Caco-2 (cell line): ENCODE results near the gene PSMB3. TPM values are rescaled to one million over a fixed set of nuclear protein-coding genes. Genes with fewer than 3 reads are reported as not detected.

ENCODE experiments used
- Bru-seq: library from RNA; stranded (reverse); fragments of 400-500 nt; gene quantifications from one replicate; lab custom pipeline; 2021; lab: Mats Ljungman, UMichigan
- BruChase-seq, 2 experiments: library from RNA; stranded (reverse); fragments of 400-500 nt; gene quantifications; one replicate each; lab custom pipeline; 2021; lab: Mats Ljungman, UMichigan
- BruUV-seq: library from RNA; stranded (reverse); fragments of 400-500 nt; replicated peaks from 2 replicates; lab custom pipeline; 2021; lab: Mats Ljungman, UMichigan
- CTCF ChIA-PET: fragments of 300-600 bp; sonication (Branson Sonifier 250); formaldehyde crosslinking; loops from one replicate; lab custom pipeline; 2022; ENCODE audit warnings: antibody characterized with exemption; lab: Charles Lee
- POLR2A ChIA-PET: fragments of 300-600 bp; sonication (Branson Sonifier 250); formaldehyde crosslinking; loops from one replicate; lab custom pipeline; 2022; ENCODE audit warnings: antibody characterized with exemption; lab: Charles Lee
- DNase-seq, 2 experiments: peaks; one replicate each; pipeline versions ENCODE4 v3.0.0 to v3.0.0-alpha.2; 2020 to 2022
- H3K27me3 ChIP-seq: replicated peaks from 2 replicates; pipeline ENCODE4 v1.6.0; 2011; ENCODE audit warnings: low read length; ENCODE audit not compliant: control insufficient read depth, insufficient read depth
- H3K36me3 ChIP-seq: 2 replicates; pipeline ENCODE4 v1.5.1; 2011; ENCODE audit warnings: low read length; ENCODE audit not compliant: control insufficient read depth, insufficient read depth
- H3K4me1 ChIP-seq: fragments of 250-450 bp; sonication (Bioruptor Pico); 2 replicates; pipeline ENCODE4 v1.5.1; 2020; ENCODE audit warnings: mild to moderate bottlenecking
- H3K4me3 ChIP-seq: 2 replicates; pipeline ENCODE4 v1.5.1; 2011; ENCODE audit warnings: low read depth, mild to moderate bottlenecking, control low read depth, low read length
- H3K9me3 ChIP-seq: fragments of 250-450 bp; sonication (Bioruptor Pico); 2 replicates; pipeline ENCODE4 v1.5.1; 2020; ENCODE audit warnings: mild to moderate bottlenecking, moderate library complexity
- H3K27ac Mint-ChIP-seq: one replicate; pipeline ENCODE4 v1.8.0; 2022; ENCODE audit warnings: mixed read lengths; ENCODE audit not compliant: unreplicated experiment
- H3K27me3 Mint-ChIP-seq: one replicate; pipeline ENCODE4 v1.8.0; 2022; ENCODE audit warnings: mixed read lengths; ENCODE audit not compliant: insufficient read depth, unreplicated experiment
- H3K36me3 Mint-ChIP-seq: one replicate; pipeline ENCODE4 v1.8.0; 2022; ENCODE audit warnings: mild to moderate bottlenecking, mixed read lengths; ENCODE audit not compliant: insufficient read depth, unreplicated experiment
- H3K4me1 Mint-ChIP-seq: one replicate; pipeline ENCODE4 v1.8.0; 2022; ENCODE audit warnings: low read depth, mixed read lengths; ENCODE audit not compliant: unreplicated experiment
- H3K4me3 Mint-ChIP-seq: one replicate; pipeline ENCODE4 v1.8.0; 2022; ENCODE audit warnings: mild to moderate bottlenecking, moderate library complexity, mixed read lengths; ENCODE audit not compliant: unreplicated experiment
- H3K9me3 Mint-ChIP-seq: one replicate; pipeline ENCODE4 v1.8.0; 2022; ENCODE audit warnings: mixed read lengths; ENCODE audit not compliant: unreplicated experiment
- intact Hi-C: fragments of 100-400 bp; cut with micrococcal nuclease; formaldehyde crosslinking; loops from one replicate; pipeline ENCODE4 v1.10.0; 2022; ENCODE audit not compliant: unreplicated experiment
- long read RNA-seq: library from polyadenylated mRNA; stranded (forward); transcript quantifications from one replicate; pipeline ENCODE4 v2.0.0, GENCODE V29; 2022
- total RNA-seq: library from RNA; stranded (reverse); gene quantifications from 2 replicates; pipeline ENCODE4 v1.2.3, GENCODE V29; 2022
- TF ChIP-seq, protein P1 (sequence below), 2 experiments: fragments of 200-600 bp in 1 of 2; IDR thresholded peaks; 1 replicate in 1 of 2; 2 replicates in 1 of 2; pipeline versions ENCODE4 v1.5.1 to v1.8.0; 2011 to 2022; ENCODE audit warnings: antibody characterized with exemption in 1 of 2, control low read depth in 1 of 2, inconsistent platforms in 1 of 2, low read depth in 1 of 2, low read length in 1 of 2, mild to moderate bottlenecking in 1 of 2, moderate library complexity in 1 of 2; ENCODE audit not compliant: insufficient read depth in 1 of 2, severe bottlenecking in 1 of 2, unreplicated experiment in 1 of 2

PSMB3 gene
- 427 and 465 TPM in 2 replicates for total RNA-seq
- percentile 83 among the genes with signal in this experiment for Bru-seq, nascent RNA
- percentile 83 among the genes with signal in this experiment for BruChase-seq, experiment 1, labeled RNA remaining after a 2-hour chase
- BruChase-seq, experiment 2, labeled RNA remaining after a 6-hour chase: percentile 90 among the genes with signal in this experiment
- long read RNA-seq, transcript PSMB3-210 (2 exons, 562 nt): minor isoform, 27 of 635 reads
- long read RNA-seq, transcript PSMB3-211 (6 exons, 773 nt): major isoform, 569 of 635 reads
- long read RNA-seq, transcript PSMB3-212 (5 exons, 552 nt): minor isoform, 20 of 635 reads
- long read RNA-seq, partial matches to known transcripts: 9 of 635 reads
- long read RNA-seq, other reads (novel, unspliced or antisense): 7 of 635 reads

DNA sequence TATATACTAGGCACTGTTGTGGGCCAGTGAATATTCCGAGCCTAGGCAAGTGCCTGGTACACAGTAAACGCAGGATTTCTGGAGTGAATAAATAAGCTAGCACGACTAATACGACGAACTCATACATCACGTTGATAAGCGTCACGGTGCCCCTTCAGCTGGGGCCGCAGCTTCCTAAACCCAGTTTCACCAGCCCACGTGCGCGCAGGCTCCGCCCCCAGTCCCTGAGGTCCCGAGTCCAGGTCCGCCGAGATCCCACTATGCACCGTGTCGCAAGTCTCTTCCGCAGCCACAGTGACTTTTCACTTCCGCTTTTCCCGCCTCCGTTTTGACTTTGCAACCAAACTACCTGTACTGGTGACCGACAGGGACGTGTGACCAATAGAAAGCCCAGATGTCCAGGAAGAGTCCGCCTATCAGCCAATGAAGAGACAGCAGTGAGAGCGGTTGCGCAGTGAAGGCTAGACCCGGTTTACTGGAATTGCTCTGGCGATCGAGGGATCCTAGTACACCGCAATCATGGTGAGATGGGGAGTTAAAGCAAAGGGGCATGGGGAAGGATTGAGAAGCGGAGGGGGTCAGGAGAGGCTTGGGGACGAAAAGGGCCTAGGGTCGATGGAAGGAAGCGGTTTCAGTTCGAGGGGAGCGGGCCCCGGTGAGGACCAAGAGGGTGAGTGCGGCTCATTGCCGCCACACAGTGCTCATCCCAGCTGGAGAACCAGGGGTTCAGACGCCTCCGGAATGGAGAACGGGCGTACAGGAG lies at the start of gene PSMB3:
Gene PSMB3, plus strand, starts transcription at position 434 of the 763 bp plus-strand sequence. Its CDS starts 86 bp downstream, at position 520.
- TF ChIP-seq, protein P1, sequence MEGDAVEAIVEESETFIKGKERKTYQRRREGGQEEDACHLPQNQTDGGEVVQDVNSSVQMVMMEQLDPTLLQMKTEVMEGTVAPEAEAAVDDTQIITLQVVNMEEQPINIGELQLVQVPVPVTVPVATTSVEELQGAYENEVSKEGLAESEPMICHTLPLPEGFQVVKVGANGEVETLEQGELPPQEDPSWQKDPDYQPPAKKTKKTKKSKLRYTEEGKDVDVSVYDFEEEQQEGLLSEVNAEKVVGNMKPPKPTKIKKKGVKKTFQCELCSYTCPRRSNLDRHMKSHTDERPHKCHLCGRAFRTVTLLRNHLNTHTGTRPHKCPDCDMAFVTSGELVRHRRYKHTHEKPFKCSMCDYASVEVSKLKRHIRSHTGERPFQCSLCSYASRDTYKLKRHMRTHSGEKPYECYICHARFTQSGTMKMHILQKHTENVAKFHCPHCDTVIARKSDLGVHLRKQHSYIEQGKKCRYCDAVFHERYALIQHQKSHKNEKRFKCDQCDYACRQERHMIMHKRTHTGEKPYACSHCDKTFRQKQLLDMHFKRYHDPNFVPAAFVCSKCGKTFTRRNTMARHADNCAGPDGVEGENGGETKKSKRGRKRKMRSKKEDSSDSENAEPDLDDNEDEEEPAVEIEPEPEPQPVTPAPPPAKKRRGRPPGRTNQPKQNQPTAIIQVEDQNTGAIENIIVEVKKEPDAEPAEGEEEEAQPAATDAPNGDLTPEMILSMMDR (IDR thresholded peaks at IDR 0.05; ENCODE audit: insufficient read depth in 1 of 2, low read depth in 1 of 2, low read length in 1 of 2, severe bottlenecking in 1 of 2, unreplicated experiment in 1 of 2): no peak
- Histone ChIP-seq H3K27me3 (no peaks in the 10 kb centered on the region), H3K9me3 (no peaks in the 10 kb centered on the region), H3K4me1 (peaks cover 13% of the 10 kb centered on the region), H3K36me3 (no peaks in the 10 kb centered on the region; the same call in 1 of the 2 replicates), H3K4me3 (peak within 1 kb of the TSS; percentile 90)
- H3K4me1 Mint-ChIP-seq: peaks cover 18% of the 10 kb centered on the region
- H3K27me3 Mint-ChIP-seq: peaks cover 2% of the 10 kb centered on the region
- H3K36me3 Mint-ChIP-seq: peaks cover 67% of the 10 kb centered on the region
- H3K4me3 Mint-ChIP-seq: peak within 1 kb of the TSS; percentile 79
- intact Hi-C loops: loop anchor here (1.0 to 5.0 kb wide), 2 partner anchors 47 to 400 kb away; partner anchors contain the start of genes PIP4K2B and PLXDC1
- no peaks in the 10 kb centered on the region for H3K9me3 Mint-ChIP-seq
- DNase-seq: peak; percentile 98 to 100
- ChIA-PET POLR2A (interaction anchor here (0.6 to 1.2 kb wide), 4 partner anchors 53 to 243 kb away, joined by 3 to 7 read pairs (median 4); partner anchors contain the start of gene RPL23), CTCF (interaction anchor here (1.0 to 1.2 kb wide), 2 partner anchors 76 to 194 kb away, joined by 4 read pairs; no protein-coding TSS in a partner anchor)
- peak within 1 kb of the TSS; percentile 80 for H3K27ac Mint-ChIP-seq
- no TSS peak for BruUV-seq

DNA sequence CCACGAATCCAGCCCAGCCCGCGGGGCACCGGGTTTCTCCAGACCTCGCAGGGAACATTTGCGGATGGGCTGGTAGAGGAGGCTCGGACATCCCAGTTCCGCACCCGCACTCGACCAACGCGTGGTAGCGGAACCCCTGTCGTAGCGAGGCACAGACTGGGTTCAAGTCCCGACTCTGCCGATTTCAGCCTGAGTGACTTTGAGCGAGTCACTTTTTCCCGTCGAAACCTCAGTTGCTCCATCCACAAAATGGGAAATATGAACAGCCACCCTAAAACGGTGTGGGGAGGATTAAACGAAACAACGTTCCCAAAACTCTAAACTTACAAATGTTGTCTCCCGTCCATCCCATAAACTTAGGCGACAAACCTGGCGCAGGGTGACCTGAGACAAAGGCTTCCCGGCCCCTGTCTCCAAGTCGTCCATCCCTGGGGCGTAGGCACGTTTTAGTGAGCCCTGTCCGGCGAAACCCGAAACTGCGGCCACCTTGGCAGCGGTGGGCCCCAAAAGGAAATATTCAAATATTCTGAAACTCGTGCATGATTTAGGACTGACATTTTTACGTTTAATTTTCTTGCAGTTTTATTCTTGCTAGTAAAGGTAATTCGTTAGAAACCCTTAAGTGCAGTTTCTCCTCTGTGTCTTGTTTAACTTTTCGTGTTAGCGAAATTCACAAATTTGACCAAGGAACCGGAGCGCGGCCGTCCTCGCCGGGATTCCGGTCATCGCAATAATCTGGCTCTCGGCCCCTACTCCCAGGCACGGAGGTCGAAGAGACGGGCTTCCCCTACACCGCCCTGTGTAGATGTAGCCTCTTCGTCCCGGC lies 49.4 kb upstream of the PSMB3 start:
- H3K4me3 ChIP-seq: peak overlapping the region; percentile 71
- H3K4me1 ChIP-seq: peaks cover 39% of the 10 kb centered on the region
- intact Hi-C loops: loop anchor here (2.0 to 10.0 kb wide), 2 partner anchors 16 to 988 kb away; no protein-coding TSS in a partner anchor
- TF ChIP-seq, protein P1 (IDR thresholded peaks at IDR 0.05; ENCODE audit: insufficient read depth in 1 of 2, low read depth in 1 of 2, low read length in 1 of 2, severe bottlenecking in 1 of 2, unreplicated experiment in 1 of 2): no peak
- no peak for DNase-seq
- no peaks in the 10 kb centered on the region for H3K9me3 Mint-ChIP-seq
- CTCF ChIA-PET: no interaction called here
- POLR2A ChIA-PET: no interaction called here
- peak overlapping the region; percentile 95 for H3K4me3 Mint-ChIP-seq
- TSS peak; percentile 60 for BruUV-seq
- H3K4me1 Mint-ChIP-seq: peaks cover 24% of the 10 kb centered on the region
- H3K27ac Mint-ChIP-seq: peak overlapping the region; percentile 81
- H3K27me3 ChIP-seq: no peaks in the 10 kb centered on the region
- H3K9me3 ChIP-seq: no peaks in the 10 kb centered on the region
- peaks cover 2% of the 10 kb centered on the region for H3K36me3 ChIP-seq
- no peaks in the 10 kb centered on the region for H3K27me3 Mint-ChIP-seq
- H3K36me3 Mint-ChIP-seq: peaks cover 25% of the 10 kb centered on the region
